Astrocyte of the spinal cord (primary cell): ENCODE data around the gene PCSK9.

Source experiments
- DNase-seq: peaks from one replicate; pipeline ENCODE4 v3.0.0; 2011; ENCODE audit warnings: low read depth, low spot score
- H3K4me3 ChIP-seq: 2 replicates; pipeline ENCODE4 v1.5.1; 2011; ENCODE audit warnings: low read depth, mild to moderate bottlenecking, low read length, moderate library complexity
- in situ Hi-C: cut with HindIII; loops from 2 replicates; pipeline ENCODE4 v1.10.0; 2017; ENCODE audit warnings: low sequenced_read_pairs
- TF ChIP-seq, protein P1 (sequence below): IDR thresholded peaks from 2 replicates; pipeline ENCODE4 v1.5.1; 2012; ENCODE audit warnings: low read depth, mild to moderate bottlenecking, low read length, inconsistent platforms

Gene PCSK9

DNA sequence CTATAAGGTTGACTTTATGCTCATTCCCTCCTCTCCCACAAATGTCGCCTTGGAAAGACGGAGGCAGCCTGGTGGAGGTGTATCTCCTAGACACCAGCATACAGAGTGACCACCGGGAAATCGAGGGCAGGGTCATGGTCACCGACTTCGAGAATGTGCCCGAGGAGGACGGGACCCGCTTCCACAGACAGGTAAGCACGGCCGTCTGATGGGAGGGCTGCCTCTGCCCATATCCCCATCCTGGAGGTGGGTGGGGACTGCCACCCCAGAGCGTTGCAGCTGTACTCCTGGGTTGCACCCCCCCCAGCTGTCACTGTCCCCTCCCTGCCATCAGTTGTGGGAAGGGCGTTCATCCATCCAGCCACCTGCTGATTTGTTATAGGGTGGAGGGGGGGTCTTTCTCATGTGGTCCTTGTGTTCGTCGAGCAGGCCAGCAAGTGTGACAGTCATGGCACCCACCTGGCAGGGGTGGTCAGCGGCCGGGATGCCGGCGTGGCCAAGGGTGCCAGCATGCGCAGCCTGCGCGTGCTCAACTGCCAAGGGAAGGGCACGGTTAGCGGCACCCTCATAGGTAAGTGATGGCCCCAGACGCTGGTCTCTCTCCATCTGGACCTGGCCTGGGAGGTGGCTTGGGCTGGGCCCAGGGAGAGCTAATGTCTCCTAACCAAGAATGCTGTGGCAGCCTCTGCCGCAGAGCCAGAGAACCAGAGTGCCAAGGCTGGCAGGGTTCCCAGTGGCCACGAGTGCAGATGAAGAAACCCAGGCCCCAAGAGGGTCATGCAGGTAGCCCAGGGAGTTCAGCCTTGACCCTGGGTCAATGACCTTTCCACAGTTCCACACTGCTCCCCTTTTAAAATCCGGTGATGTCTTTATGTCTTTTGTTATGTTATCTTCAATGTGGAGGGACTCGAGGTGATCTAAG is 13.1 kb downstream of the PCSK9 start:
- no peak for DNase-seq
- no peak overlapping the region for H3K4me3 ChIP-seq
- TF ChIP-seq, protein P1, sequence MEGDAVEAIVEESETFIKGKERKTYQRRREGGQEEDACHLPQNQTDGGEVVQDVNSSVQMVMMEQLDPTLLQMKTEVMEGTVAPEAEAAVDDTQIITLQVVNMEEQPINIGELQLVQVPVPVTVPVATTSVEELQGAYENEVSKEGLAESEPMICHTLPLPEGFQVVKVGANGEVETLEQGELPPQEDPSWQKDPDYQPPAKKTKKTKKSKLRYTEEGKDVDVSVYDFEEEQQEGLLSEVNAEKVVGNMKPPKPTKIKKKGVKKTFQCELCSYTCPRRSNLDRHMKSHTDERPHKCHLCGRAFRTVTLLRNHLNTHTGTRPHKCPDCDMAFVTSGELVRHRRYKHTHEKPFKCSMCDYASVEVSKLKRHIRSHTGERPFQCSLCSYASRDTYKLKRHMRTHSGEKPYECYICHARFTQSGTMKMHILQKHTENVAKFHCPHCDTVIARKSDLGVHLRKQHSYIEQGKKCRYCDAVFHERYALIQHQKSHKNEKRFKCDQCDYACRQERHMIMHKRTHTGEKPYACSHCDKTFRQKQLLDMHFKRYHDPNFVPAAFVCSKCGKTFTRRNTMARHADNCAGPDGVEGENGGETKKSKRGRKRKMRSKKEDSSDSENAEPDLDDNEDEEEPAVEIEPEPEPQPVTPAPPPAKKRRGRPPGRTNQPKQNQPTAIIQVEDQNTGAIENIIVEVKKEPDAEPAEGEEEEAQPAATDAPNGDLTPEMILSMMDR = no peak
- in situ Hi-C loops = no loop called here

- H3K4me3 ChIP-seq = no peak overlapping the region
- in situ Hi-C loops = no loop called here
- DNase-seq = no peak
- TF ChIP-seq, protein P1 = no peak
Measured at GRCh38 chr1:55053265-55053954, 14.1 kb downstream of the PCSK9 start.

DNA sequence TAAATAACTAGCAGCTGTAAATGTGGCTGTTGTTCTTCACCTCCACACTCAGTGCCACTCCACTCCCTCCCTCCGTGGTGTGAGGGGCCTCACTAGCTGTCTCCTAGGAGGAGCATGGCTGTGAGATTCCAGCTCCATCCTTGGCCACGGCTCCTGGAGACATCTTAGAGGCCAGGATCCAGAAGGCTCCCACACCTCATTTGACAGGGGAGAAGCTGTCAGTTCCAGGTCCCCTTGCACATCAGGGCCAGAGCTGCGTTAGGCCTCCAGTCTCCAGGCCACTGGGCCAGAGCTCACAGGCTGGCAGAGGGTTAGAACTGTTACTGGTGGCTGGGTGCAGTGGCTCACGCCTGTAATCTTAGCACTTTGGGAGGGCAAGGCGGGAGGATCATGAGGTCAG is 15.0 kb downstream of the PCSK9 start:
- in situ Hi-C loops = no loop called here
- no peak overlapping the region for H3K4me3 ChIP-seq
- DNase-seq = no peak
- TF ChIP-seq, protein P1 = no peak

DNA sequence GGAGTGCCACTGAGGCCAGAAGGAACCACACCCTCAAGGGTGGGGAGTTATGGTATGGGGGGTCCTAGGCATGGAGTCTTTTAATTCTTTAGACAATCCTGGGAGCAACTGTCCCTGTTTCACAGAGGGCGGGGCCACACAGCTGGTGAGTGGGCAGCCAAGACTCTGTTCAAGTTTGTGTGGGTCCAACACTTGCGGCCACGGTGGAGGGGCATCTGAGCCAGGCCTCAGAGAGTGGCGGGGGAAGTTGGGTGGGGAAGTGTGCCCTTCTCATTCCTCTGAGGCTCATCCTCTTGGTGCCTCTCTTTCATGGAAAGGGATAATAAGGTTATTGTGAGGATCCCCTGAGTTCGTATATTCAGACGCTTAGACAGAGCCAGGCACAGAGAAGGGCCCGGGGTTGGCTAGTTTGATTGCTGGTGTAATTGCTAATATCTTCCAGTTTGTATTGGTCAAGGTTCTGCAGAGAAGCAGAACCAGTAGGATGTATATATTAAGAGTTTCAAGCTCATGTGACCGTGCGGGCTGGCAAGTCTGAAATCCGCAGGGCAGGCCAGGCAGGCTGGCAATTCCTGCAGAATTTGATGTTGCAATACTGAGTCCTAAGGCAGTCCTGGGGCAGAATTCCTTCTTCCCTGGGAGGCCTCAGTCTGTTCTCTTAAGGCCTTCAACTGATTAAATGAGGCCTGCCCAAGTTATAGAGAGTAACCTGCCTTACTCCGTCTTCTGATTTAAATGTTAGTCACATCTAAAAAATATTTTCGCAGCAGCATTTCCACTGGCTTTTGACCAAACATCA is 15.9 kb downstream of the PCSK9 start:
- TF ChIP-seq, protein P1 = no peak
- DNase-seq = no peak
- in situ Hi-C loops = no loop called here
- H3K4me3 ChIP-seq = no peak overlapping the region

GRCh38 chr1:55055951-55056631 is 16.7 kb downstream of the PCSK9 start:
- in situ Hi-C loops = no loop called here
- no peak overlapping the region for H3K4me3 ChIP-seq
- TF ChIP-seq, protein P1 = no peak
- DNase-seq = no peak

DNA sequence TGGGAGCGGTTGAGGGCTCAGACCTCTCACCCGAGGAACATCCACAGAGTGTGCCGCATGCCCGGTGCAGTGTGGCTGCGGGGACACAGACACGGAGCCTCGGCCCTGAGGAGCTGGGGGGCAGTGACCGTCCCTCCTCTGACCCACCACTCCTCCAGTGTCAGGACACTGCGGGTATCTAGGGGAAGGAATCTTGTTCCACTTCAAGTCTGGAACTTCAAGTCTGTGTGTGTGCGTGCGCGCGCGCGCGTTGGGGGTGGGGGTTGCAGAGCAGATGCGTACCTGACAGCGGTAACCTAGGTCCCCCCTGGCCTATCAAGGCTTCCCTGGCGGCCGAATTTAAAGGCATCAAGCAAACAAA is 17.3 kb downstream of the PCSK9 start:
- H3K4me3 ChIP-seq = no peak overlapping the region
- in situ Hi-C loops = no loop called here
- no peak for DNase-seq
- TF ChIP-seq, protein P1 = no peak
